Right ventricle myocardium inferior (tissue), 1 donor: ENCODE results near the gene APOO. TPM values are rescaled to one million over a fixed set of nuclear protein-coding genes. Genes with fewer than 3 reads are reported as not detected.

Source experiments
- ATAC-seq: fragments of 200-7000 bp; cut with Tn5 transposase; one replicate; pipeline ENCODE4 v1.9.1; 2020; ENCODE audit warnings: mild to moderate bottlenecking, moderate library complexity
- DNase-seq: peaks from one replicate; pipeline ENCODE4 v3.0.0; 2021; ENCODE audit errors: missing footprints
- intact Hi-C: fragments of 100-400 bp; cut with DNase I; formaldehyde crosslinking; loops from one replicate; pipeline ENCODE4 v1.11.0; 2022
- total RNA-seq: library from RNA; stranded (reverse); fragmentation: NEBNext Ultra II Directional; extraction: Animal tissue kit (Norgen Biotek cat#: 25700); gene quantifications from one replicate; pipeline ENCODE4 v1.2.1, GENCODE V29; 2021
- donor health status: DM: no; HTN: yes; CAD: no; lungs with severe emphysema.

Gene APOO
- total RNA-seq, 1 donor from 2014 or later: 112 TPM

DNA sequence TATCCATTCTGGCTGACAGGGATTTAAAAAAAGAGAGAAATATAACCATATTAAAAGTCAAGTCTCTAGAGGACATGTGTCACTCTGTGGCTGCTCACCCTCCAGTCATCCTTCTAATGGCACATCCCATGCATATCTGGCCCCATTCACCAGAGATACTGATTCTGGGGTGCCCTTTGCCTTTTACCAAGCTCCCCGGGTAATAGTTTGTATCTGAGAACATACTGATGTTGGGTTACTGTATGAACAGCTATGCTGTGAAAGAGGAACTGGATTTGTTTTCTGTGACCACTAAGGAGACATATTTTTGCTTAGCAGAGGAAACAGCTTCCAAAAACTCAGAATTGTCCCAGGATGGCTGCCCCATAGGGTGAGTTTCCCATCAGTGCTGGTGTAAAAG is 68.8 kb downstream of the APOO start:
- intact Hi-C loops: no loop called here
- no peak for DNase-seq

DNA sequence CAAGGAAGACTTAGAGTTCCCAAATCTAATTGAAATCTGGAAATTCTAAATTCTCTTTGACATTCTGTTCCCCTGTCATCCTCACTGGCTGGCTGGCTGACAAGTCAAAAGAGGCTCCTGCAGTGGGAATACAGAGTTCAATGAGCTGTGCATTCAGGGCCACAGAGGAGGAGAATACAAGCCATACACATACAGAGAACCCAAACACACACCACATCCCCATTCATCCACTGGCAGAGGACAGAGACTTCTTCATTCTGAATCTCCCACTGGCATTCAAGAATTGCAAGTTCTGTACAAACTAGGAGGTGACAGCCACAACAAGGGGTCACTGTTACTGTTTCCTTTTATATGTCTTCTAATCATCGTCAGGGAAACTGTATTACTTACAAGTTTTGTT is 75.0 kb downstream of the APOO start:
- DNase-seq (no peak), ATAC-seq (no peak)
- intact Hi-C loops: no loop called here

More for the DNA sequence above, 68.8 kb downstream of the APOO start:
- ATAC-seq: no peak

DNA sequence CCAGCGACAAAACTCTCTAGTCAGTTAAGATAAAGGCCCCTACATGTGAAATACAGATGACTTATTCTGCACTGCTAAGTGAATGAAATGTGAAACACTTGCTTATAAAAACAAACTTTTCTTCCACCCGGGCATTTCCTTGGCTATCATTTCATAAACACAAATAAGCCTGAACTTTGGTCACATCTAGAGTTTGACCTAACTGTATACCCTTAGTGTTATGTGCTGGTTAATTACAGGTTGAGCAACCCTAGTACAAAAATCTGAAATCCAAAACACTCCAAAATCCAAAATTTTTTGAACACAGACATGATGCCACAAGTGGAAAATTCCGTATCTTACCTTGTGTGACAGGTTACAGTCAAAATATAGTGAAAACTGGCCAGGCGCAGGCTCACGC is 78.9 kb downstream of the APOO start:
- no peak for ATAC-seq
- intact Hi-C loops: no loop called here
- no peak for DNase-seq

DNA sequence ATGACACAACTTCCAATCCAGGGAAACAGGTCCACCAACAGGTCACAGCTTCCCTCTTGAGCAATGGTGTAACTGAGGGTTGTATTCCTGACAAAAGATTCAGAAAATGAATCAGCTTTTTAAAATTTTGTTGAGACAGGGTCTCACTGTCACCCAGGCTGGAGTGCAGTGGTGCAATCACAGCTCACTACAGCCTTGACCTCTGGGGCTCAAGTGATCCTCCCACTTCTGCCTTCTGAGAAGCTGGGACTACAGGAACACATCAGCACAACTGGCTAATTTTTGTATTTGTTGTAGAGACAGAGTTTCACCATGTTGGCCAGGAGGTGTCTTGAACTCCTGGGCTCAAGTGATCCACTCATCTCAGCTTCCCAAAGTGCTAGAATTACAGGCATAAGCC is 81.1 kb downstream of the APOO start:
- DNase-seq: no peak
- no peak for ATAC-seq
- intact Hi-C loops: no loop called here

DNA sequence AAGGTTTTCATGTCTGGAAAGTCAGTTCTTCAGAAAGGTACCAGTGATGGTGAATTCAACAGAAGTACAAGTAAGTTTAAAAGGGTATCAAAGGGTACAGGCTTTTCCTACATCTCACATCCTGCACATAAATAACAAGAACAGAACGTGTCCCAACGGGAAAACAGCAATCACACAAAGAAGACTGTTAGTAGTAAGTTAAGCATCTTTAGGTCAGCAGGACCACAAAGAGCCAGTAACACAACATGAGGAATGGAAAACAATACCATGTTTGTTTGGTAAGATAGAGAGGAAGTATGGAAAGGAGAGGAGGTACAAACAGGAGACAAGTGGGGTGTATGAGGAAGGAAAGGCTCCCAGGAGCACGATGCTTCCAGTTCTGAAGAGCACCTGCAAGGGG is 81.5 kb downstream of the APOO start:
- ATAC-seq (no peak), DNase-seq (no peak)
- intact Hi-C loops: no loop called here

DNA sequence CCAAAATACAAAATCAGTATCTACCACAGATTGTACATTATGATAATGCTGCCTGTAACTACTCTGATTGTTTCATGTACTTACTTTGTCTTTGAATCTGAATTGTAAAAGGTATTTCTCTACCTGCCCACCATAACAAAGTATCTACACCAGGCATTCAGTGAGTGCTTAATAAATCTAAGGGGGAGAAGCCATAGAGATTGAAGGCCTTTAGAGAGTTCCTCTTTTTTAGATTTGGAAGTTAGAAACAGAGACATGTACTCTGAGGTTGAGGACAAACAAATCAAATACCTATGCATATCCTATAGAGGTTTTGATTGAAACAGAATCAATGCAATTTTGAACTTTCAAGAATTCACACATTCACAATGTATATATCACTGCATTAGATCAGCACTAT is 82.1 kb downstream of the APOO start:
- ATAC-seq (no peak), DNase-seq (no peak)
- intact Hi-C loops: no loop called here

DNA sequence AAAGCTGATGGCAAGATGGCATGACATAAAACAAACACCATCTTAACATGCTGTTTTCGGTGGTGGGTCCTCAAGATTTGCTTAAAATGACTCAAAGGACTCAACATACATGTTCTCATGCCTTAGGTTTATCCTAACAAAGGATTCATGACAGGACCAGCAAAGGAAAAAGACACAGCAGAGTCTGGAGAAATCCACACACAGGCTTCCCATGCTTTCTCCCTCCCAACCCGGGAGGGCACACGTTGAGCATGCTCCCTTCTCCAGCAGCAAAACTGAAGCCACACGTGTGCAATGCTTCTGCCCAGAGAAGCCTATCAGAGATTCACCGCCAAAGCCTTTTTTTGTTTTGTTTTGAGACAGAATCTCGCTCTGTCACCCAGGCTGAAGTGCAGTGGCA is 84.9 kb downstream of the APOO start:
- intact Hi-C loops: no loop called here
- ATAC-seq (no peak), DNase-seq (no peak)

DNA sequence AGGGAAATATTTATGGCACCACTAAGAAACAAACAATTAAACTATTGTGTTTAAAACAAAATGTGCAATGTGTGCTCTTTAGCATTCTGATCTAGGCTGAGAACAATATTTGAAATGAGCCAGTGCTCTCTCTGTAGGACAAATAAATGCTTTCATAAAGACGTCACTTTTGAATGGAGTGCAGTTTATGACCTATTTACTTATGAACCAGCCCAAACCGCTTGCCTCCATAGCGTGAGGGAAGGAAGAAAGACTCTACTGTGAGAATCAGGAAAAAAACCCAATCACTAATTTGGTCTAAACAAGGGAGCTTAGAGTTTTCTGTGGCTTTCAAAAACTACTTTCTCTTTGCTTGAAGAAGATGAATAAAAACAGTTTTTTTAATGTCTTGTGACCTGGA is 85.3 kb downstream of the APOO start:
- DNase-seq: no peak
- ATAC-seq: no peak
- intact Hi-C loops: no loop called here

DNA sequence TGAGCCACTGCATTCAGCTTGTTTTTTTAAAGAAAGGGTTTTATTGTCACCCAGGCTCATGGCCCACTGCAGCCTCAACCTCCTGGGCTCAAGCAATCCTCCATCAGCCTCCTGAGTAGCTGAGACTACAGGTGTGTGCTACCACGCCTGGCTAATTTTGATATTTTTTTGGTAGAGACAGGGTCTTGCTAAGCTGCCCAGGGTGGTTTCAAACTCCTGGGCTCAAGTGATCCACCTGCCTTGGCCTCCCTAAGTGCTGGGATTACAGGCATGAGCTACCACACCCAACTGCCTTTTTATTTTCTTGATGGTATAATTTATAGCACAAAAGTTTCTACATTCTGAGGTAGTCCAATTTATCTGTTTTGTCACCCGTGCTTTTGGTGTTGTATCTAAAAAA is 85.9 kb downstream of the APOO start:
- intact Hi-C loops: no loop called here
- ATAC-seq: no peak
- DNase-seq: no peak

DNA sequence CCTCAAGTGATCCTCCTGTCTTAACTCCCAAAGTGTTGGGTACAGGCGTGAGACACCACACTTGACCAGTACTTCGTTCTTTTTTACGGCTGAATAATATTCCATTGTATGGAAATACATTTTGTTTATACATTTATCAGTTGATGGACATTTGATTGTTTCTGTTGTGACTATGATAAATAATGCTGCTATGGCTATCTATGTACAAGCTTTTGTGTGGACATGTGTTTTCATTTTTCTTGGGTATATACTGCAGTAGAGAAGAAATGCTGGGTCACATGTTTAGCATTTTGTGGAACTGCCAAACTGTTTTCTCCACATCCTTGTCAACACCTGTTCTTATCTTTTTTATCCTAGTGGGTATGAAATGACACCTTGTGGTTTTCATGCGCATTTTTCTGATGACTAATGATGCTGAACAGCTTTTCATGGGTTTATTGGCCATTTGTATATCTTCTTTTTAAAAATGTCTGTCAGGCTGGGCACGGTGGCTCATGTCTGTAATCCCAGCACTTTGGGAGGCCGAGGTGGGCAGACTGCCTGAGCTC is 87.4 kb downstream of the APOO start:
- intact Hi-C loops: no loop called here
- DNase-seq (no peak), ATAC-seq (no peak)

DNA sequence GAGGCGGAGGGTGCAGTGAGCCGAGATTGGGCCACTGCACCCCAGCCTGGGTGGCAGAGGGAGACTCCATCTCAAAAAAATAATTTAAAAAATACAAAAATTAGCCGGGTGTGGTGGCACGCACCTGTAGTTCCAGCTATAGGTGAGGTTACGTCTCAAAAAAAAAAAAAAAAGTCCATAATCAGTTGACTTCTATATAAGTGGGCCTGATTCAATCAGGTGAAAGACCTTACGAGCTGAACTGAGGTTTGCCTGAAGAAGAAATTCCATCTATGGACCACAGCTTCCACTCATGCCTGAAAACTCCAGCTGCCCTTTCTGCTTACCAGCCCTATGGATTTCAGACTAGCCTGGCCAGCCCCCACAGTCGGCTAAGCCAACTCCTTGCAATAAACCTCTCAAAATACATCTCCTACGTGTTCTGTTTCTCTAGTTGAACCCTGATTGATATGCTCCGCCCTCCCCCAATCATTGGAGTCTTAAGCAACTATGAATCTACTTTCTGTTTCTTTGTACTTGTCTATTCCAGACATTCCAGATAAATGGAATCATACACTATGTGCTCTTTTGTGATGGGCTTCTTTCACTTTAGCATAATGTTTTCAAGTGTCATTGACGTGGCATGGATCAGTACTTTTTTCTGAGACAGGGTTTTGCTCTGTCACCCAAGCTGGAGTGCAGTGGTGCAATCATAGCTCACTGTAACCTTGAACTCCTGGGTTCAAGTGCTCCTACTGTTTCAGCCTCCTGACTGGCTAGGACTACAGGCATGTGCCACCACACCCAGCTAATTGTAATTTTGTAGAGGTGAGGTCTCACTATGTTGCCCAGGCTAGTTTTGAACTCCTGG is 88.1 kb downstream of the APOO start:
- DNase-seq: no peak
- ATAC-seq: no peak
- intact Hi-C loops: no loop called here

DNA sequence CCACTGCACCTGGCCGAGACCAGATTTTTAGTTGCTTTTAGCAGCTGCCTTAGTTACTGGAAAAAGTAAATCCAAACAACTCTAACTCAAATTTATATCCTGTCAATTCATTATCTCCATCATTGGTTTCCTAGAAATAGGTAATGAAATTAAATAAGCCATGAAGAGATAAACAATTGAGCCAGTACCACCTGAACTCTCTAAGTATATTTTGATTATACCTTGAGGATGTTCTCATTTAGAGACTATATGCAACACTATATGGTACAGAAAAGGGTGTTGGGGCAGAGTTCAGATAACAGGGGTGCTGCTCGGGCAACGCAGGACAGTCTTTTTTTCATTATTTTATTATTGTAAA is 89.8 kb downstream of the APOO start:
- DNase-seq: no peak
- intact Hi-C loops: no loop called here
- no peak for ATAC-seq

DNA sequence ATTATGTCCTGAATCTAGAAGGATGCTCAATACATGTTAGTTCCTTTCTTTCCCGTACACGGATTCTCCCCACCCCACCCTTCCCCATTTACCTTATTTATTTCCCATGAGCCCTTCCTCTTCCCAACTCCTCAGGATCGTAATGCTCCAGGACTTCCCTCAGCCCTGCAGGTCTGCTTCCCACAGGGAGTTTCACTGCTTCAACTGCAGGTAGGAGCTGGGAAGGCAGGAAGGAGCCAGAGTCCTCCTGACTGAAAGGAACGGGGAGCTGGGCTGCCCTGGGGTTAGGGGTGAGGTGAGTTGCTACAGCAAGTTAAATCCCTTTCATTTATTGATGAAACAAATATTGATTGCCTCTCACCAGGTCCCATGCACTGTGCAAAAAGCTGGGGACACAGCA is 91.6 kb downstream of the APOO start:
- DNase-seq: no peak
- intact Hi-C loops: no loop called here
- ATAC-seq: no peak

DNA sequence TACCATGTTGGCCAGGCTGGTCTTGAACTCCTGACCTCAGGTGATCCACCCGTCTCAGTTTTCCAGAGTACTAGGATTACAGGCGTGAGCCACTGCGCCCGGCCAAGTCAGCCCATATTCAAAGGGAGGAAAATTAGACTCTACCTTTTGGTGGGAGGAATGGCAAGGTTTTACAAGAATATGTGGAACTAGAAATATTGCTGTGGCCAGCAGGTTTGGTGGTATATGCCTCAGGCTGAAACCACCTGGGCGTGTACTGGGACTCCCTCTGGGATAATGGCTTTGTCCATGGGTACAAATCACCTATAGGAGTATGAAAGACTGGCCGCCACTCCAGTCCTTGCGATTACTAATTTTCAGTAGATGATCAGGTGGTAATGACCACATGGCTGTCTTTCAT is 92.4 kb downstream of the APOO start:
- no peak for DNase-seq
- ATAC-seq: no peak
- intact Hi-C loops: no loop called here

DNA sequence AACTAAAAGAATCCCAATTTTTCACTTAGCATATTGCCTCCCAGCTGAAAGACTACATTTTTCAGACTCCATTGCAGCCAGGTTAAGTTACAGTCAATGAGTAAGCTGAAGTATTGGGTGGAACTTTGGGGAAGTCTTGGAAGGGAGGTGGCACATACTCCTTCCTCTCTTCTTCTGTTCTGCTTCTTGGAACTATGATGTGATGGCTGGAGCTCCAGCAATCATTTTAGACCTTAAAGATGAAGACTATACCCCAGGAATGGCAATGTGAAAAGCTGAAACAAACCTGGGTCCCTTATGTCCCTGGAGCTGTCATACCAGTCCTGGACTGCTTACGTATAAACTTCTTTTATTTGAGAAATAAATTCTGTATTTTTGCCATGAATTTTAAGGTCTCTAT is 93.9 kb downstream of the APOO start:
- intact Hi-C loops: no loop called here
- DNase-seq (no peak), ATAC-seq (no peak)

DNA sequence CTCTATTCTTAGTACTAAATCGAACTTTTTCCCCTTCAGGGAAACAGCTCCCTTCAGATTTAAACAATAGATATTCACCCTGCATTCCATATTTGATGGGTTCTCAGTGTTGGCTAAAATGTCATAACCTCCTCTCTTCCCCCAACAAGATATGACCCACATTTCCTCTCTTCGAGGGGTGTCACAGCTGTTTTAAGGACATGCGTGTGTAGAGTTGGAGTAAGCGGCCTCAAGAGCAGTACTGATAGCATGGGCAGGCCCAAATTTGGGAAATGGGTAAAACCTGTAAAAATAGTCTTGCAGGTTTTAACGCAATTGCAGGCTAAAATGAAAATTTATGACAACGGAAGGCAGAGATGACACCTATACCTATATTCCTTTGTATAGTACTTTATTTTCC is 96.1 kb downstream of the APOO start:
- intact Hi-C loops: no loop called here
- DNase-seq: no peak
- no peak for ATAC-seq

DNA sequence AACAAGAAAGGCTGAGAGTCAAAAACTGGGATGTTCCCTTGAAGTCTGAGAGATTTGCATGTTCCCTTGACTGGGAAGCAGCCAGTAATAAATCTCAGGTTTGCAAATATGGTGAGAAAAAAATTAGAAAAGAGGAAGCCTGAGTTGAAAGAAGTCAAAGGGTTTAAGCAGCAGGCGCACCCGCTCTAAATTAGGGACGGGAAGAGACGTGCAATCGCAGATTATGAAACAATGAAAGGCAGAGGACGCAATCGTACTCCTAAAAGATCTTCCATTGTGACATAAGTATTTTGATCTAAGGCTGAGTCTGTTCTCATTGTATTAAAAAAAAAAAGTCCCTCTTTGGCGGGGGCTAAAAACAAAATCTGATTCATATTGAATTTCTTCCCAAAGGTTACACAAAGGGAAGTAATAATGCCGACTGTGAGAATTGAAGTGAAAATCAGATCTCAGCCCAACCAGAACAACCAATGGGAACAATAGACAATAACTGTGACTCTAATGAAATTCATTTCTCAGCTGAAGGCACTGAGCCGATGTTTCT is 96.6 kb downstream of the APOO start:
- DNase-seq (no peak), ATAC-seq (no peak)
- intact Hi-C loops: no loop called here

DNA sequence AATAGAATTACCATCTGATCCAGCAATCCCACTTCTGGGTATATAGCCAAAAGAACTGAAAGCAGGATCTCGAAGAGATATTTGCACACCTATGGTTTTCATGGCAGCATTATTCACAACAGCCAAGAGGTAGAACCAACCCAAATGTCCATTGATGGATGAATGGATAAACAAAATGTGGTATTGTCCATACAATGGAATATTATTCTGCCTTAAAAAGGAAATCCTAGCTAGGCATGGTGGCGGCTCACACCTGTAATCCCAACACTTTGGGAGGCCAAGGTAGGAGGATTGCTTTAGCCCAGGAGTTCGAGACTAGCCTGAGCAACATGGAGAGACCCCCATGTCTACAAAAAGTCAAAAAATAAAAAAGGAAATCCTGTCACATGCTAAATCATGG is 97.5 kb downstream of the APOO start:
- ATAC-seq (no peak), DNase-seq (no peak)
- intact Hi-C loops: no loop called here

DNA sequence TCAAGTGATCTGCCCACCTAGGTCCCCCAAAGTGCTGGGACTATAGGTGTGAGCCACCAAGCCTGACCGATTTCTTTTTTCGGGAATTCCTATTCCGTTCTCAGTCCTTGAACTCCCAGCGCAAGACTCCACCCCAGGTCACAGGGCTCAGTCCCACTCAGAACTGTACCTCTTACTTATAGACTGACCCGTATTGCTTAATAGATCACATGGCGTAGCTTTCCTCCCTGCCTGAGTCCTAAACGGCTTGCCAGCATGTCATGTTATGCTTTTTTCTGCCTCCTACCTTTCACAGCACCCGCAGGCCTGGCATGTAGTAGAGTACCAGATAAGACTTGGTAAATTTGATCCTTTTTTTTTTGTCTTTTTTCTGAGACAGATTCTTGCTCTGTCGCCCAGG is 102.3 kb downstream of the APOO start:
- DNase-seq: no peak
- no peak for ATAC-seq
- intact Hi-C loops: no loop called here

DNA sequence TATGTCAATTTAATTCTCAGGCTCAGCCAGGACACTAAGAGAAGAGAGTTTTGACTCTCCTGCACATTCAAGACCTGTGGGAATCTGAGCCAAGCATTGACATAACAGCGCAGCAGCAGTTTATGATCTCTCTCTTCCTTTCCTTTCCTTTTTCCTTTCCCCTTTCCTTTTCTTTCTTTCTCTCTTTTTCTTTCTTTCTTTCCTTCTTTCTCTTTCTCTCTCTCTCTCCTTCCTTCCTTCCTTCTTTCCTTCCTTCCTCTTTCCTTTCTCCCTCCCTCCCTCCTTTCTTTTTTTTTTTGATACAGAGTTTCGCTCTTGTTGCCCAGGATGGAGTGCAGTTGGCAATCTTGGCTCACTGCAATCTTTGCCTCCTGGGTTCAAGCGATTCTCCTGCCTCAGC is 103.2 kb downstream of the APOO start:
- intact Hi-C loops: loop anchor here (5.0 kb wide), 1 partner anchor 48 kb away; no protein-coding TSS in a partner anchor
- ATAC-seq: no peak
- no peak for DNase-seq
